Activated T-cell treated with anti-CD3 and anti-CD28 coated beads, Interleukin-2, amount 50 U/mL, for 72 hours (primary cell): Measurements from ENCODE around the gene TLK2. TPM values are rescaled to one million over a fixed set of nuclear protein-coding genes. Genes with fewer than 3 reads are reported as not detected.

Experiments used
- ATAC-seq, 2 donors: fragments of 150-1000 bp; cut with Tn5 transposase; replicated peaks in 1 of 2; 2 replicates each; pipeline ENCODE4 v1.10.0; 2021; ENCODE audit warnings: moderate library complexity in 2 of 2, mild to moderate bottlenecking in 1 of 2
- DNase-seq, 2 donors: peaks; one replicate each; pipeline ENCODE4 v3.0.0; 2021 to 2022; ENCODE audit warnings: mixed read lengths in 1 of 2
- H3K27ac Mint-ChIP-seq: one replicate; pipeline ENCODE4 v1.8.0; 2022; ENCODE audit warnings: mild to moderate bottlenecking, moderate library complexity, mixed read lengths
- H3K27me3 Mint-ChIP-seq: one replicate; pipeline ENCODE4 v1.8.0; 2022; ENCODE audit warnings: low read depth, mixed read lengths
- H3K36me3 Mint-ChIP-seq, 2 donors: one replicate each; pipeline ENCODE4 v1.8.0; 2022; ENCODE audit warnings: mixed read lengths in 2 of 2, mild to moderate bottlenecking in 1 of 2; ENCODE audit not compliant: insufficient read depth in 2 of 2
- H3K4me1 Mint-ChIP-seq: one replicate; pipeline ENCODE4 v1.8.0; 2022; ENCODE audit warnings: low read depth, mixed read lengths
- H3K4me3 Mint-ChIP-seq, 2 donors: one replicate each; pipeline ENCODE4 v1.8.0; 2022; ENCODE audit warnings: mild to moderate bottlenecking in 2 of 2, mixed read lengths in 2 of 2, moderate library complexity in 2 of 2
- H3K9me3 Mint-ChIP-seq, 2 donors: one replicate each; pipeline ENCODE4 v1.8.0; 2022; ENCODE audit warnings: mixed read lengths in 2 of 2
- total RNA-seq, 2 donors: library from RNA; stranded (reverse); gene quantifications; one replicate each; pipeline ENCODE4 v1.2.3, GENCODE V29; 2022

Gene TLK2
- total RNA-seq, 2 donors from 2014 or later, result 46.6 to 47.6 TPM

DNA sequence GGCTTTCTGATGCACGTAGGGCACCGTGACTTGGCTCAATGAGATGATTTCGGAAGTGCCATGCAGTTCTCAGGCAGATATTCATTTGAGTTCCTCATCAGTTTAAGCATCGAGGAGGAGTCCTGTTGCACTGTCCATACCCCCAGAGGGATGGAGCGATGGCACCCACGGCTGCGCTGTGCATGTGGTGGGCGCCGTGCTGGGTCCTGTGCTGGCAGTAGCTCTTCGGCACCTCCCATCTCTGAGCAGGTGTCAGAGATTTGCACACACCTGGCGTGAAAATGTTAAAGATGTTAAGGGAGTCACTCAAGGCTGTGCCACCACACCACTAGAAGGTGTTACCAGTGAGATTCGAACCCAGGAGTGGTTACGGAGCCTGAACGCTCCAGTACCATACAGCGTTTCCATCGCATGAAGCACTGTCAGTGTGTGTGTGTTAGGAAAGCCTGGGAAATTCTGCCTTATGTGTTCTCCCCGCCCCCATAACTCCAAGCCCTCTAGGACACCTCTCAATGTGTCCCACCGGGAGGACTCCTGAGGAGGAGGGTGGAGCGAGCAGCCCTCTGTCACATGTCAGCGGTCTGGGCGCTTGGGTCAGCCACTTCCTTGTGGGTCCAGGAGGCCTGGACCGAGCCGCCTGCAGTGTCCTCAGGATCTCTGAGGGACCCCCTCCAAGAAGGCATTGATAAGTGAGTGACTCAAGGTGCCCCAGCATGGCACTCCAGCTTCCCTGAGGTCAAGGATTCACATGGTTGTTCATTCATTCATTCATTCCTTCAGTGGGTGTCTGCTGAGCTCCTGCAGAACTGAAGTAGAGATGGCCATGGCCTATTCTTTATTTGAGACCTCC, 152.7 kb downstream of the TLK2 start:
- H3K36me3 Mint-ChIP-seq, result no peaks in the 10 kb centered on the region
- H3K27me3 Mint-ChIP-seq, result peaks cover 26% of the 10 kb centered on the region
- no peak overlapping the region for H3K27ac Mint-ChIP-seq
- H3K9me3 Mint-ChIP-seq, result no peaks in the 10 kb centered on the region
- no peak for DNase-seq
- H3K4me3 Mint-ChIP-seq, result no peak overlapping the region
- ATAC-seq, result no peak
- H3K4me1 Mint-ChIP-seq, result peaks cover 22% of the 10 kb centered on the region

DNA sequence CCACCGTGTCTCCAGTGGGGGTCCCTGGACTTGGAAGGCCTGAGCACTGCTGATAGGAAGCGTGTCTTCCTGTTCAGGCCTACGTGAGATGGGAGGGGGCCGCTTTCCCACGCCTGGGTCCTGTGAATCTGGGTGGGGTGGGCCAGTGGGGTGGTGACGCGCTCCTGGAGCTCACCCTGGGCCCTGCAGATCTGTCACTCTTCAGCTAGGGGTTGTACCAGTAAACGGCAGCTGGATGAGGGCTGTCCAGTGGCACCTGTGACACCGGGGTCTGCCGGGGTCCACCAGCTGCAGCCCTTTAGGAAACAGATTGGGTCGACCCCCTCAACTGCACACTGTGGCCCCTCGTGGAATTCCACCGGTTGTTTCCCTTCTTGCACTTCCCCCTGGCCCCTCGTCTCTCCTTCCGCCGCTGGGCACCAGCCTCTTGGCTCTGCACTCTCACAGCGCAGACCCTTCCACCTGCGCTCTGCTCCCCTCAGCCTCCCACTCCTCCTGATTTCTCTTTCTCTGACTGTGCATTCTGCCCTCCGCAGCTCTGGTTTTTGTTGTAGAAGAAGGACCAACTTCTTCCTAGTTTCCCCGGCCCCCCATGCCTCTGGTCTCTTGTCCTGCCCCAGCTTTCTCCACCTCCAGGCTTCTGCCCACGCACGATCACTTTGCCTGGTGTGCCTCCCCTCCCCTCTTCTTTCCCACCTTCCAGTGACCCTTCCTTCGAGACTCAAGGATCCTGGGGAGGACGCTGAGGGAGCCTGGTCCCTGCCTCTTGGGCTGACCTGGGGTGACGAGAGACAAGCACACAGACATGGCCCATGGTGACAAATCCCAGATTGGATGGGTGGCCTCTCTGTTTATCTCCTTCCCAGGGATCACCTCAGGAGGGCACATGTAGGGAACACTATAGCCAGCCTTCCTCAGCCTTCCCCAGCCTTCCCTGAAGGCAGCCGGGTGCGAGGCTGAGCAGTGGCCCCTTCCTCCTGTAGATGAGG, 153.6 kb downstream of the TLK2 start:
- DNase-seq, result no peak
- no peaks in the 10 kb centered on the region for H3K9me3 Mint-ChIP-seq

DNA sequence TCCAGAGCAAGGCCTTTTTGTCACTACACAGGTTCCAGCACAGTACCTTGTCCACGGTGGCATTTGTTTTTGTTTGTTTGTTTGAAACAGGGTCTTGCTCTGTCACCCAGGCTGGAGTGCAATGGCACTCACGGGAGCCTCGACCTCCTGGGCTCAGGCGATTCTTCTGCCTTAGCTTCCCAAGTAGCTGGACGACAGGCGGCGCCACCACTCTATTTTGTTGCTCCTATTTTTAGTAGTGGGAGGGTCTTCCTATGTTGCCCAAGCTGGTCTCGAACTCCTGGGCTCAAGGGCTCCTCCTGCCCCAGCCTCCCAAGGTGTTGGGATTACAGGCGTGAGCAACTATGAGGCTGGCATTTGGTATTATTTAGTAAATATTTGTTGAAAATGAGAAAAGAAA, 159.2 kb downstream of the TLK2 start:
- H3K27me3 Mint-ChIP-seq, result peaks cover 18% of the 10 kb centered on the region
- no peak overlapping the region for H3K27ac Mint-ChIP-seq
- ATAC-seq, result no peak
- no peak overlapping the region for H3K4me3 Mint-ChIP-seq
- H3K36me3 Mint-ChIP-seq, result no peaks in the 10 kb centered on the region
- peaks cover 7% of the 10 kb centered on the region for H3K4me1 Mint-ChIP-seq
- no peak for DNase-seq
- no peaks in the 10 kb centered on the region for H3K9me3 Mint-ChIP-seq

More for the DNA sequence above, 153.6 kb downstream of the TLK2 start:
- Mint-ChIP-seq H3K4me3 (no peak overlapping the region), H3K36me3 (no peaks in the 10 kb centered on the region), H3K27ac (no peak overlapping the region), H3K27me3 (peaks cover 21% of the 10 kb centered on the region), H3K4me1 (peaks cover 14% of the 10 kb centered on the region)
- no peak for ATAC-seq

DNA sequence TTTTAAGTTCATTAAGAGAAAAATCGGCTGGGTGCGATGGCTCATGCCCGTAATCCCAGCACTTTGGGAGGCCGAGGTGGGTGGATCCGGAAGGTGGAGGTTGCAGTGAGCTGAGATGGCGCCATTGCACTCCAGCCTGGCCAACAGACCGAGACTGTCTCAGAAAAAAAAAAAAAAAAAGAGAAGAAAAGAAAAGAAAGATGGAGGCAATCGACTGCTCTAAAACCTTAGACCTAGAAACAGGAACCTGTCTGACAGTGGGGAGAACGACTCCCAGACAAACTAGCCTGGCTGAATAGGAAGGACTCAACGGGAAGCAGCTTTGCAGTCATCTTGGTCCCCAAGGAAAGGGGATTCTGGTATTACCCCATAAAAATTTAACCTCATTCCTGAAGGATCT, 162.5 kb downstream of the TLK2 start:
- no peaks in the 10 kb centered on the region for H3K9me3 Mint-ChIP-seq
- no peak overlapping the region for H3K27ac Mint-ChIP-seq
- no peaks in the 10 kb centered on the region for H3K36me3 Mint-ChIP-seq
- H3K27me3 Mint-ChIP-seq, result peaks cover 34% of the 10 kb centered on the region
- DNase-seq (no peak), ATAC-seq (no peak)
- no peak overlapping the region for H3K4me3 Mint-ChIP-seq
- H3K4me1 Mint-ChIP-seq, result peaks cover 16% of the 10 kb centered on the region

DNA sequence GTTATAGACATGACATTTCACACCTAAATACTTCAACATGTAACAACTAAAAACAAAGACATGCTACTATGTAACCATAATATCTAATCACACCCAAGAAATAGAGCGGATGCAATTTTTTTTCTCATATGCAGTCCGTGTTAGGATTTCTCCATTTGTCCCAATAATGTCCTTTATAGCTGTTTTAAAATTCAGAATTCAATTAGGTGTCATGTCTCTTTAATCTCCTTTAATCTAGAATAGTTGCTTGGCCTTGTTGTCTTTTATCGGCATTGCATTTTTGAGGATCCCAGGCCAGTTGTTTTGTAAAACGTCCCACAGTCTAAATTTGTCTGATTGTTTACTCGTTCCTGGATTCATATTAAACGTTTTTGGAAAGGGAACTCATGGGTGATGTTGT, 163.3 kb downstream of the TLK2 start:
- no peaks in the 10 kb centered on the region for H3K36me3 Mint-ChIP-seq
- ATAC-seq (no peak), DNase-seq (no peak)
- H3K27me3 Mint-ChIP-seq, result peaks cover 41% of the 10 kb centered on the region
- H3K27ac Mint-ChIP-seq, result no peak overlapping the region
- no peaks in the 10 kb centered on the region for H3K9me3 Mint-ChIP-seq
- no peak overlapping the region for H3K4me3 Mint-ChIP-seq
- peaks cover 16% of the 10 kb centered on the region for H3K4me1 Mint-ChIP-seq

DNA sequence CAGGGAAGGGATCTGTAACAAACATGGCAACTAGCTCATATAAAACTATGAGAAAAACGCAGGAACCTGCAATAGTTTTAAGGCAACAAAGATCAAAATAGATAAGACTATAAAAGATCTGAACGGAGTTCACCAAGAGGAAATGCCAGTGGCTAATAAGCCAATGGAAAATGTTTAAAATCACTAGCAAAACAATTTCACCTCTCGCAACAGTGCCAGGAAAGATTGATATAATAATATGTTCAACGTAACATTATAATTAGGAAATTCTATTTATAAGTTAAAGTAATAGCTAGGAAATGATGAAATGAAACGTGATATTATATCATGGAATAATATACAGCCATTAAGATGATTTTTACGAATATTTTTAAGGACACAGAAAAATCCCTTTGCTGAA, 164.9 kb downstream of the TLK2 start:
- H3K9me3 Mint-ChIP-seq, result no peaks in the 10 kb centered on the region
- peak overlapping the region; percentile 54 to 65 for H3K4me3 Mint-ChIP-seq
- H3K36me3 Mint-ChIP-seq, result no peaks in the 10 kb centered on the region
- H3K27me3 Mint-ChIP-seq, result peaks cover 47% of the 10 kb centered on the region
- DNase-seq (no peak), ATAC-seq (no peak)
- H3K4me1 Mint-ChIP-seq, result peaks cover 16% of the 10 kb centered on the region
- H3K27ac Mint-ChIP-seq, result no peak overlapping the region

- ATAC-seq (no peak), DNase-seq (no peak)
- Mint-ChIP-seq H3K36me3 (no peaks in the 10 kb centered on the region), H3K4me1 (peaks cover 16% of the 10 kb centered on the region), H3K4me3 (no peak overlapping the region), H3K27ac (no peak overlapping the region), H3K27me3 (peaks cover 47% of the 10 kb centered on the region), H3K9me3 (no peaks in the 10 kb centered on the region)
These were observed 166.0 kb downstream of the TLK2 start for GRCh38 chr17:62644487-62645173.

- Mint-ChIP-seq H3K36me3 (no peaks in the 10 kb centered on the region), H3K27ac (no peak overlapping the region)
These were observed 169.8 kb downstream of the TLK2 start for GRCh38 chr17:62648251-62648955.

DNA sequence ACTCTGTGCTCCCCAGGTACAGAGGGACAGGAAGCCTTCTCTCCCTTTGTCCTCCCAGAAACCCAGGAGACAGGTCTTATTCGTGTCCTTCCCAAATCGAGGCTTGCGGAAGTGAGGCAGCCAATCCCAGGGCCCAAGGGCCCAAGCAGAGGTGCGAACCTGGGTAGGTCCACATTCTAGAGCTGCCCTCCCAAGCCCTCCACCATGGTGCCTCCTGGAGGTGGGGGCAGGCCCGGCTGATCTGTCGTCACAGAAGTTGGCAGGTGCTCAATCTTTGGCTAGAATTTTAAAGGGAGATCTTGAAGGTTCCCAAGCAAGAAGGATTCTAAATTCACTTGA, 170.3 kb downstream of the TLK2 start:
- H3K4me1 Mint-ChIP-seq, result peaks cover 24% of the 10 kb centered on the region
- H3K27me3 Mint-ChIP-seq, result peaks cover 47% of the 10 kb centered on the region
- ATAC-seq, result no peak
- H3K4me3 Mint-ChIP-seq, result no peak overlapping the region
- no peak for DNase-seq
- no peak overlapping the region for H3K27ac Mint-ChIP-seq
- no peaks in the 10 kb centered on the region for H3K36me3 Mint-ChIP-seq
- H3K9me3 Mint-ChIP-seq, result no peaks in the 10 kb centered on the region

More at GRCh38 chr17:62648251-62648955, 169.8 kb downstream of the TLK2 start:
- Mint-ChIP-seq H3K4me1 (peaks cover 22% of the 10 kb centered on the region), H3K9me3 (no peaks in the 10 kb centered on the region), H3K4me3 (no peak overlapping the region), H3K27me3 (peaks cover 48% of the 10 kb centered on the region)
- DNase-seq (no peak), ATAC-seq (no peak)

DNA sequence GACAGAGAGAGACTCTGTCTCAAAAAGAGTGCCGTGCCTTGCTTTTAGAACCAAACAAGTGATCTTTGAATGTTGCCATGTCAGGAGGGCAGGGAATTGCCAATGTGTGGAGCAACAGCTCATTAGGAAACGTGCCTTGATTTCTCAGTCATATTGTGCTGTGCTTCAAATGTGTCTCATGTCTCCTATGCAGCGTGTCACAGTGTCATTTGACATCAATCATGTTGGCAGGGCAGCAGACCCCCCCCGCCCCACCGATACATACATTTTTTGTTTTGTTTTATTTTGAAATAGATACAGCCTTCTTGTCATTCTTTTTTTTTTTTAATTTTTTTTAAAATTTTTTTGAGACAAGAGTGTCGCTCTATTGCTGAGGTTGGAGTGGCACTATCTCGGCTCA, 170.9 kb downstream of the TLK2 start:
- H3K27me3 Mint-ChIP-seq, result peaks cover 50% of the 10 kb centered on the region
- no peak overlapping the region for H3K27ac Mint-ChIP-seq

GRCh38 chr17:62650587-62650986, 172.0 kb downstream of the TLK2 start:
- DNase-seq (no peak), ATAC-seq (no peak)
- Mint-ChIP-seq H3K36me3 (no peaks in the 10 kb centered on the region), H3K27ac (no peak overlapping the region), H3K4me1 (peaks cover 30% of the 10 kb centered on the region), H3K27me3 (peaks cover 45% of the 10 kb centered on the region), H3K9me3 (no peaks in the 10 kb centered on the region), H3K4me3 (no peak overlapping the region)

More for the DNA sequence above, 170.9 kb downstream of the TLK2 start:
- H3K9me3 Mint-ChIP-seq, result no peaks in the 10 kb centered on the region
- DNase-seq, result no peak
- ATAC-seq, result no peak
- H3K36me3 Mint-ChIP-seq, result no peaks in the 10 kb centered on the region
- peaks cover 30% of the 10 kb centered on the region for H3K4me1 Mint-ChIP-seq
- no peak overlapping the region for H3K4me3 Mint-ChIP-seq

DNA sequence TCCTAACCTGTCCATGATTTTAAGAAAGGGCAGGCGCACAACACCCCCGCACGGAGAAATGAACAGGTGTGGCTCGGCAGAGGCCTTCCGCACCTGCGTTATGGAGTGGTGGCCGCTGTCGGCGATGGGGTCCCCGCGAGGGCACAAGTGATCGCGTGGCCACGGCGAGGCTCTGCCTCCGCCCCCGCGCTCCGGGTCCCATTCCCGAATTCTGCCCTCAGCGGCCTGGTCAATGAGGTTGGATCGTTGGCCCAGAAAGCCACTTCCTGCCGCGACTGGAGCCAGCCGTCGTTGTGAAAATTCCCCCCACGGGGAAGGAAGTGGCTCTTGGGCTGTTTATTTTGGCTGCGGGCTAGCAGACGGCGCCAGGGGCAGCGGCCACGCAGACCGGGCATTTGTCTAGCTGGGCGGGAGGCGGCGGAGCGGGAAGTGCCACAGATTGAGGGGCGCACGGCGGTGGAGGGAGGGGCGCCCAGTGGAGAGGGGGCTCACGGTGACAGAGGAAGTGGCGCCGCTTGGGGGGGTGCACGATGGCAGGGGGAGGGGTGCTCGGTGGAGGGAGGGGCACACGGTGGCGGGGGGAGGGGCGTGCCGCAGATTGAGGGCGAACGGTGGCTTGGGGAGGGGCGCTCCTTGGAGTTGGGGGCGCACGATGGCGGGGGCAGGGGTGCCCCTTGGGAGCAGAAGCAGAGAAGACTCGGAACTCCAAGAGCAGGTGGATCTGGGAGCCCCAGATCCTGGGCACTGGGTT, 173.8 kb downstream of the TLK2 start:
- H3K36me3 Mint-ChIP-seq, result no peaks in the 10 kb centered on the region
- ATAC-seq (no peak), DNase-seq (peak; percentile 39 to 53)
- peaks cover 30% of the 10 kb centered on the region for H3K4me1 Mint-ChIP-seq
- peaks cover 47% of the 10 kb centered on the region for H3K27me3 Mint-ChIP-seq
- H3K4me3 Mint-ChIP-seq, result peak overlapping the region; percentile 85 to 88
- H3K27ac Mint-ChIP-seq, result no peak overlapping the region
- no peaks in the 10 kb centered on the region for H3K9me3 Mint-ChIP-seq
